C4-2B (cell line): ENCODE results near the gene PLXNA2.

Experiments used
- CTCF ChIP-seq: fragments of 450-650 bp; conservative IDR thresholded peaks from 2 replicates; pipeline ENCODE4 v1.5.1; 2017; ENCODE audit warnings: mild to moderate bottlenecking
- ZFX ChIP-seq: fragments of 450-650 bp; IDR thresholded peaks from 2 replicates; pipeline ENCODE4 v1.6.1; 2017

- TF ChIP-seq CTCF (no peak), ZFX (no peak)
These were observed 46.9 kb upstream of the PLXNA2 start for GRCh38 chr1:208291129-208291528.
